HEK293 (cell line): ENCODE results near the gene APBB2.
"Not testable (repeated sequence)": the region's sequence is repeated elsewhere in the genome, so short reads cannot be mapped to it uniquely, and the experiment has no call there.

Source experiments
- CTCF ChIA-PET: fragments of 350-600 bp; formaldehyde crosslinking; extraction: SDS; loops from one replicate; lab custom pipeline; 2021; ENCODE audit warnings: antibody characterized with exemption; lab: Yijun Ruan, JAX
- POLR2A ChIA-PET: fragments of 300-600 bp; formaldehyde crosslinking; extraction: SDS; loops from one replicate; lab custom pipeline; 2020; ENCODE audit warnings: antibody characterized with exemption, inconsistent platforms; lab: Yijun Ruan, JAX
- H3K27ac ChIP-seq: fragments of 200-500 bp; sonication (Bioruptor generic); 2 replicates; pipeline ENCODE4 v1.5.1; 2014; ENCODE audit warnings: low read depth, low read length, control low read depth, inconsistent platforms; ENCODE audit errors: extremely low read depth
- H3K36me3 ChIP-seq, 2 experiments: fragments of 200-500 bp in 1 of 2; sonication (Bioruptor generic) in 1 of 2; 1 replicate in 1 of 2; 2 replicates in 1 of 2; pipeline ENCODE4 v1.5.1; 2014 to 2017; ENCODE audit warnings: inconsistent platforms in 2 of 2, low read length in 2 of 2; ENCODE audit not compliant: control insufficient read depth in 2 of 2, insufficient read depth in 1 of 2
- H3K4me1 ChIP-seq: fragments of 200-500 bp; sonication (Bioruptor generic); 2 replicates; pipeline ENCODE4 v1.5.1; 2014; ENCODE audit warnings: mild to moderate bottlenecking, low read length, inconsistent platforms; ENCODE audit not compliant: control insufficient read depth, insufficient read depth
- H3K4me3 ChIP-seq: 2 replicates; pipeline ENCODE4 v1.5.1; 2011; ENCODE audit warnings: low read depth, mild to moderate bottlenecking, control low read depth, low read length, moderate library complexity
- H3K9me3 ChIP-seq: fragments of 200-500 bp; sonication (Bioruptor generic); 2 replicates; pipeline ENCODE4 v1.5.1; 2014; ENCODE audit warnings: low read depth, low read length, inconsistent platforms; ENCODE audit not compliant: control insufficient read depth, insufficient read depth
- EGR2 ChIP-seq: fragments of 450-650 bp; formaldehyde crosslinking; IDR thresholded peaks from 2 replicates; pipeline ENCODE4 v1.5.1; 2016; ENCODE audit warnings: low read depth, missing biosample characterization, missing genetic modification characterization
- GLI2 ChIP-seq: fragments of 450-650 bp; formaldehyde crosslinking; IDR thresholded peaks from 2 replicates; pipeline ENCODE4; 2017; ENCODE audit warnings: missing biosample characterization, missing genetic modification characterization, low read depth, borderline replicate concordance
- HIC1 ChIP-seq: fragments of 450-650 bp; formaldehyde crosslinking; IDR thresholded peaks from 2 replicates; pipeline ENCODE4 v1.5.1; 2016; ENCODE audit warnings: missing biosample characterization, missing genetic modification characterization
- HOXA7 ChIP-seq: sonication (generic); formaldehyde crosslinking; IDR thresholded peaks from 2 replicates; pipeline ENCODE4 v1.8.1; 2022; ENCODE audit warnings: missing genetic modification reagents, borderline replicate concordance
- RBAK ChIP-seq: fragments of 450-650 bp; formaldehyde crosslinking; IDR thresholded peaks from 2 replicates; pipeline ENCODE4 v1.5.1; 2016; ENCODE audit warnings: missing biosample characterization, missing genetic modification characterization
- REST ChIP-seq: fragments of 450-650 bp; formaldehyde crosslinking; IDR thresholded peaks from 2 replicates; pipeline ENCODE4 v1.5.1; 2016; ENCODE audit warnings: missing biosample characterization, missing genetic modification characterization
- ZBTB10 ChIP-seq: fragments of 450-650 bp; formaldehyde crosslinking; IDR thresholded peaks from 2 replicates; pipeline ENCODE4 v1.5.1; 2016; ENCODE audit warnings: missing biosample characterization, missing genetic modification characterization
- ZIC2 ChIP-seq: fragments of 450-650 bp; formaldehyde crosslinking; IDR thresholded peaks from 2 replicates; pipeline ENCODE4 v1.5.1; 2016; ENCODE audit warnings: missing biosample characterization, missing genetic modification characterization
- ZNF18 ChIP-seq: fragments of 450-650 bp; formaldehyde crosslinking; IDR thresholded peaks from 2 replicates; pipeline ENCODE4 v1.5.1; 2016; ENCODE audit warnings: missing biosample characterization, missing genetic modification characterization
- ZNF2 ChIP-seq: fragments of 450-650 bp; formaldehyde crosslinking; IDR thresholded peaks from 2 replicates; pipeline ENCODE4 v1.5.1; 2016; ENCODE audit warnings: missing biosample characterization, missing genetic modification characterization
- ZNF26 ChIP-seq: fragments of 450-650 bp; formaldehyde crosslinking; IDR thresholded peaks from 2 replicates; pipeline ENCODE4 v1.5.1; 2016; ENCODE audit warnings: missing biosample characterization, missing genetic modification characterization
- ZNF292 ChIP-seq: fragments of 450-650 bp; formaldehyde crosslinking; IDR thresholded peaks from 2 replicates; pipeline ENCODE4 v1.5.1; 2016; ENCODE audit warnings: low read depth, missing biosample characterization, missing genetic modification characterization, borderline replicate concordance
- ZNF610 ChIP-seq: fragments of 450-650 bp; formaldehyde crosslinking; IDR thresholded peaks from 2 replicates; pipeline ENCODE4 v1.5.1; 2016; ENCODE audit warnings: missing biosample characterization, missing genetic modification characterization, borderline replicate concordance
- ZNF621 ChIP-seq: fragments of 450-650 bp; formaldehyde crosslinking; IDR thresholded peaks from 2 replicates; pipeline ENCODE4 v1.5.1; 2017; ENCODE audit warnings: missing biosample characterization, missing genetic modification characterization
- ZSCAN30 ChIP-seq: fragments of 450-650 bp; IDR thresholded peaks from 2 replicates; pipeline ENCODE4 v1.5.1; 2018; ENCODE audit warnings: missing biosample characterization, mild to moderate bottlenecking, missing genetic modification characterization, moderate library complexity

APBB2 gene

GRCh38 chr4:41061482-41062185, 152.7 kb downstream of the APBB2 start (continued):
- TF ChIP-seq GLI2 (tag by site-specific recombination) (no peak), HOXA7 (CRISPR knock-in tag) (no peak), REST (tag by site-specific recombination) (no peak)

- H3K27ac ChIP-seq, result no peak overlapping the region
- H3K36me3 ChIP-seq, result no peaks in the 10 kb centered on the region
- ChIA-PET CTCF (no interaction called here), POLR2A (no interaction called here)
- no peaks in the 10 kb centered on the region for H3K9me3 ChIP-seq
- no peaks in the 10 kb centered on the region for H3K4me1 ChIP-seq
- TF ChIP-seq ZNF18, result no peak
- TF ChIP-seq ZSCAN30 (tag by site-specific recombination), result no peak
- H3K4me3 ChIP-seq, result no peak overlapping the region
Observed at GRCh38 chr4:41060352-41061334, 153.7 kb downstream of the APBB2 start.

GRCh38 chr4:41059411-41059810, 154.9 kb downstream of the APBB2 start:
- POLR2A ChIA-PET, H3K36me3 ChIP-seq, CTCF ChIA-PET, H3K4me3 ChIP-seq, H3K4me1 ChIP-seq, H3K9me3 ChIP-seq, H3K27ac ChIP-seq: not testable (repeated sequence)

- ChIA-PET POLR2A (no interaction called here), CTCF (no interaction called here)
- Histone ChIP-seq H3K36me3 (no peaks in the 10 kb centered on the region), H3K9me3 (no peaks in the 10 kb centered on the region), H3K4me1 (no peaks in the 10 kb centered on the region), H3K27ac (no peak overlapping the region), H3K4me3 (no peak overlapping the region)
- no peak for TF ChIP-seq ZNF26 (tag by site-specific recombination)
- TF ChIP-seq ZNF621 (tag by site-specific recombination), result no peak
- TF ChIP-seq ZIC2, result no peak
- TF ChIP-seq ZBTB10, result no peak
- no peak for TF ChIP-seq RBAK (tag by site-specific recombination)
- TF ChIP-seq EGR2 (tag by site-specific recombination), result no peak
- TF ChIP-seq ZNF610, result no peak
- TF ChIP-seq ZNF292 (tag by site-specific recombination), result no peak
- no peak for TF ChIP-seq HIC1 (tag by site-specific recombination)
- no peak for TF ChIP-seq ZNF2 (tag by site-specific recombination)
Observed at GRCh38 chr4:41058426-41058825, 155.9 kb downstream of the APBB2 start.
